Measurements from ENCODE around the gene ZCCHC7. TPM values are rescaled to one million over a fixed set of nuclear protein-coding genes. Genes with fewer than 3 reads are reported as not detected.

ZCCHC7 gene
- total and polyA plus RNA-seq, 2 of the 8 experiments (the other 6 are each of a cell fraction or from before 2014, with no cell fraction given), result 12.2 to 27.5 TPM

GRCh38 chr9:37117956-37118355 lies 2.4 kb upstream of the ZCCHC7 start:
- Histone ChIP-seq H3K9ac (replicated peaks in 1 of 4; ENCODE audit: extremely low read depth in 1 of 4, low read depth in 3 of 4, low read length in 3 of 4) (no peak overlapping the region), H4K8ac (ENCODE audit: extremely low read depth, insufficient read depth, low read length) (no peak overlapping the region), H2BK5ac (ENCODE audit: low read depth, low read length) (no peak overlapping the region), H3K27me3 (replicated peaks in 1 of 4; ENCODE audit: control insufficient read depth in 3 of 4, extremely low read depth in 1 of 4, insufficient read depth in 3 of 4, low read length in 3 of 4) (peaks cover 0 to 5% (median 5%) of the 10 kb centered on the region in 4 experiments; a peak in 3 of 7 replicates), H4K5ac (ENCODE audit: insufficient read length, low read depth, low read length) (no peak overlapping the region), H3K4me2 (ENCODE audit: insufficient read depth in 1 of 2, low read depth in 2 of 2, low read length in 2 of 2) (no peak overlapping the region), H3K9me3 (ENCODE audit: insufficient read depth in 2 of 2, low read depth in 1 of 2, low read length in 1 of 2) (no peaks in the 10 kb centered on the region; a peak in 1 of 4 replicates), H3K79me1 (ENCODE audit: low read depth, low read length) (no peaks in the 10 kb centered on the region), H3K23ac (ENCODE audit: insufficient read length) (no peak overlapping the region), H2AK5ac (ENCODE audit: low read depth, low read length) (no peak overlapping the region), H3K36me3 (ENCODE audit: control insufficient read depth in 2 of 4, insufficient read depth in 4 of 4, low read length in 3 of 4) (no peaks in the 10 kb centered on the region), H2AFZ (ENCODE audit: low read length) (no peak overlapping the region), H3K56ac (replicated peaks; ENCODE audit: insufficient read length, low read depth, low read length) (no peak overlapping the region), H2BK20ac (ENCODE audit: low read length) (no peak overlapping the region), H2BK15ac (ENCODE audit: low read length) (no peak overlapping the region), H3K23me2 (ENCODE audit: low read depth, low read length) (no peaks in the 10 kb centered on the region; the same call in 1 of the 2 replicates), H3K18ac (ENCODE audit: extremely low read depth, low read length) (no peak overlapping the region), H3K27ac (ENCODE audit: low read depth, low read length) (no peak overlapping the region), H3K4me1 (replicated peaks in 1 of 4; ENCODE audit: control insufficient read depth in 3 of 4, insufficient read depth in 4 of 4, low read length in 3 of 4) (no peaks in the 10 kb centered on the region; a peak in 1 of 7 replicates), H4K20me1 (replicated peaks in 1 of 2; ENCODE audit: control insufficient read depth in 1 of 2, insufficient read depth in 2 of 2, low read length in 2 of 2) (no peaks in the 10 kb centered on the region), H3K4me3 (ENCODE audit: extremely low read depth in 1 of 4, insufficient read depth in 2 of 4, low read depth in 3 of 4, low read length in 4 of 4) (no peak overlapping the region), H3K4ac (replicated peaks; ENCODE audit: insufficient read length, low read depth, low read length) (no peak overlapping the region), H2BK120ac (replicated peaks; ENCODE audit: low read depth, low read length) (no peak overlapping the region), H3K14ac (ENCODE audit: insufficient read length) (no peak overlapping the region), H3K79me2 (ENCODE audit: control insufficient read depth in 1 of 2, insufficient read depth in 2 of 2, low read length in 2 of 2) (peaks cover 0 to 22% of the 10 kb centered on the region in 2 experiments; a peak in 2 of 4 replicates), H2BK12ac (ENCODE audit: low read depth, low read length) (no peak overlapping the region), H4K91ac (replicated peaks; ENCODE audit: insufficient read length, low read length) (no peak overlapping the region)
- no peak for TF ChIP-seq KDM5A (IDR thresholded peaks at IDR 0.05; ENCODE audit: low read length)
- TF ChIP-seq NRF1 (IDR thresholded peaks at IDR 0.05; ENCODE audit: low read depth, low read length), result no peak
- ChIA-PET CTCF (ENCODE audit: partially characterized antibody) (interaction anchor here (1.6 kb wide), 1 partner anchor 121 kb away, joined by 3 read pairs; no protein-coding TSS in a partner anchor), POLR2A (ENCODE audit: partially characterized antibody) (no interaction called here)
- 90% methylated on average over 3 of the region's 3 CpGs; no CpG with 5 or more reads in 1 of the 2 experiments for WGBS, 2 experiments (ENCODE audit: extremely low coverage in 1 of 2, insufficient coverage in 1 of 2, insufficient read length in 1 of 2, insufficient replicate concordance in 2 of 2, low coverage in 1 of 2, low lambda C conversion rate in 2 of 2, missing lambda C conversion rate in 1 of 2)
- no peak for DNase-seq (ENCODE audit: low read depth in 1 of 2, low spot score in 2 of 2)
- FAIRE-seq, result no peak
